Left lobe of liver (tissue), 2 donors: Measurements from ENCODE around the gene DACH1. TPM values are rescaled to one million over a fixed set of nuclear protein-coding genes. Genes with fewer than 3 reads are reported as not detected.

ENCODE experiments used
- ATAC-seq: fragments of 200-7000 bp; cut with Tn5 transposase; one replicate; pipeline ENCODE4 v1.9.1; 2020; ENCODE audit warnings: mild to moderate bottlenecking, moderate library complexity
- DNase-seq: peaks from one replicate; pipeline ENCODE4 v3.0.0-alpha.2; 2020; ENCODE audit warnings: low spot score
- total RNA-seq: library from RNA; stranded (reverse); gene quantifications from one replicate; pipeline ENCODE4 v1.2.1, GENCODE V29; 2021
- donor health status: DM: no; HTN: no; CAD: no; lungs with moderate emphysema.
- donor health status: DM: no; HTN: yes; CAD: no.

DACH1 gene
- total RNA-seq, 1 donor from 2014 or later: 1.2 TPM

DNA sequence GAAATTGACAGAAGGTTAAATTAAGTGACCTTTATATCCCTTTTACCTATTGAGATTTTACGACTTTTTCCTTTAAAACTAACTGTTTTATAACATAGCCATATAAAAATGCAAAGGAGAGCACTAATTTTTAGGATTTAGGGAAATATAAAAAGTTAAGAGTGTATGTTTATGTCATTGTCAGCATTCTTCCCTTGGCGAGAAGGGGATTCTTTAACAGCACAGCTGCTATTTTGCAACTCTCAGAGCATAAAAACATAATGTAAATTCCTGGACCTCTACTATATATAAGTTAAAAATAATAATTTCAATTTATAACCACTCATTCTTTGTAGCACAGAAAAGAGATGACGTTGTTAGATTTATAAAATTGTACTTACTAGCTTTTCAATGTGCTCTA is 363.2 kb downstream of the DACH1 start:
- ATAC-seq (no peak), DNase-seq (no peak)

DNA sequence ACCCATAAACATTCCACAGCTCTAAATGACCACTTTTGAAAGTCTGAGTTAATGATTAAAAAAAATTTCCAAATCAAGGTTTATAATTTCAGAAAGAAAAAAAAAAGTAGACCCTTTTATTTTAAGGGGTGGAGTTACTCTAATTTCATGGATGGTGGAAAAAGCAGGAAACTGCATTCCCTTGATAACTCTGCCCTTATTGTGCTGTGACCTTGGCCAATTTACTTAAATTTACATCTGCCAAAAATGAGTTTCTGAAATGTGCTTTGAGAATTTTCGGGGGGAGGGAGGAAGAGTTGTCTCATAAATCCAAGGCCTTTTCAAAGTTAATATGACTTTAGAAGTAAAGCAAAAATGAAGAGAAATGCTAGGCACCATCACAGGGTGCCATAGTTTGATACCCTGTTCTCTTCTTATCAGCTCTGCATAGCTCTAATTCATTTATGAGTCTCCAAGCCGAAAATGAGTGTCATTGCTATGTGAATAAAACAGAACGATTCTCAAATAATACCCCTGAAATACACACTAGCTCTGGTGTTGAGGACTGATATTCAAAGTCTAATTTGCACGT is 367.0 kb downstream of the DACH1 start:
- DNase-seq: no peak
- ATAC-seq: no peak

DNA sequence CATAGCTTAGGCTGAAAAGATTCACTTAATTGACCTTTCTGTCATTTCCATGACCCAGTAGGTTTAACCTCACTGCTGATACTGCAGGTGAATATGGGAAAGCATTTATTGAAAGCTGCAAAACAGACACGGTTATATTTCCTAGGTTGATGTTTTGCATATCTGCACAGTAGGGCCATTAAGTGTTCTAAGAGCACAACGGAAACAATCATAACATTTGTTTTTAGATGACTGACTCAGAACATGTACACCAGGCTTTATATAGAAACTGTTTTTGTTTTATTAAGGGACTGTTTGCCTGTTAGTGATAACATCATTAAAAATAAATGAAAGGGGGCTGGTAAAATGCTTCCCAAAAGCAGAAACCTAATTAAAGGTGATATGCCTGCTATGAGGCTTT is 367.8 kb downstream of the DACH1 start:
- DNase-seq (no peak), ATAC-seq (no peak)

- DNase-seq: no peak
- ATAC-seq: no peak
Observed at GRCh38 chr13:71493189-71493588, 373.8 kb downstream of the DACH1 start.

GRCh38 chr13:71492346-71492871 is 374.6 kb downstream of the DACH1 start:
- ATAC-seq (no peak), DNase-seq (no peak)

DNA sequence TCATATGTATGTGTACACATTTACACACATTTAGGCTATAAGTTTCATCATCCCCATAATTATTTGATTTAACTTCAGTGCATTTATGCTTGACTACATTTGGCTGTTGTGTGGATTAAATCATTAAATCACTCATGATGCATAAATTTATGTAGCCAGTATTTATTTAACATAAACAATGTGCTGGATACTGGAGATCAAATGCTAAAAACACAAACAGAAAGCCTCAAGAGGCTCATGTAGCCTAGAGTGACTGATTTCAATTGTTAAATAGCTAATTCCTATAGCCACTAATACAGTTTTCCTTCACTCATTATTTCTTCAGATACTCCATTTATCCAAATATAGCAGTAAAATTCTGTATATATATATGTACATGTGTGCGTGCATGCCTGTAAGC is 376.0 kb downstream of the DACH1 start:
- DNase-seq (no peak), ATAC-seq (no peak)

GRCh38 chr13:71489041-71489440 is 378.0 kb downstream of the DACH1 start:
- DNase-seq: no peak
- ATAC-seq: no peak

DNA sequence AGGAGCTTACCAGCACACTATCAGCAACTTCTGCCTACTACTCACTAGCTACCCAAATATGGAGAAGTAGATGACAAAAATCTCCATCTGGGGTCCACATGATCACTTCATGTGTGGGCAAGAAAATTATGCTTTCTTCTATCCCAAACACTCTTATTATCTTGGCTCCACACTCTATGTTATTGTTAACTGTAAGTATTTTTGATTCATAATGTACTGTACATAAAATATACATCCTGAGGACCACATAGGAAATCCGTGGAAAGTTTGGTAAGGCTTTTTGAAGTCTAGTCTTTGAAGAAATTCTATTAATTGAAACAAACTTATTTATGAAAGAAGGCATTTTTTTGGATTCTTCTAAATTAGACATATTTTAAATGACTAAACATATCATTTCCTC is 378.8 kb downstream of the DACH1 start:
- ATAC-seq (no peak), DNase-seq (no peak)

DNA sequence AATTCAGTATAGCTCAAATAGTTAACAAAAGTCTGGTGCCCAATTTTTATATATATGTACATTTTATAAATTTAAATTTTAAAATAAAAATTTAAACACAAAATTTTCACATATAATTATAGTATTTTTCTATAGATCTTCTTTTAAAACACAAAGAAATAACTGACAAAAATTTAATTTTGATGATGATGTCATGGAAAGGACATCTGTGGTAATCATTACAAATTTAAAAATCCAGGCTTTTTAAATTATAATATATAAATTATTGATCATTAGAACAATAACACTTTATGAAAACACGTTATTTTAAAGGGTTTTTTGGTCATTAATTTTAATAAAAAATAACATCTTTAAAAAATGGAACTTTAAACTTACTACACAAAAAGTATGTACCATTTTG is 381.1 kb downstream of the DACH1 start:
- DNase-seq: no peak
- ATAC-seq: no peak

DNA sequence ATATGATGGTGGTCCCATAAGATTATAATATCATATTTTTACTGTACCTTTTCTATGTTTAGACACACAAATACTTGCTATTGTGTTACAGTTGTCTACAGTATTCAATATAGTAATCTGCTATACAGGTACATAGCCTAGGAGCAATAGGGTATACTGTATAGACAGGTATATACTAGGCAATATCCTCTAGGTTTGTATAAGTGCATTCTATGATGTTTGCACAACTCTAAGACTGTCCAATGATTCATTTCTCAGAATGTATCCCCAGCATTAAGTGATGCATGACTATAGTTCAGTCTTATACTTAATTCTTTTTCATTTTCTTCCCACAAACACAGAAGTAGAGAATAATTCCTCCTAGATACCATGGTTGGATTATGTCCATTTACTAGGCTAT is 383.3 kb downstream of the DACH1 start:
- ATAC-seq: no peak
- DNase-seq: no peak

GRCh38 chr13:71481501-71481900 is 385.5 kb downstream of the DACH1 start:
- ATAC-seq (no peak), DNase-seq (no peak)

GRCh38 chr13:71481046-71481445 is 386.0 kb downstream of the DACH1 start:
- DNase-seq: no peak
- ATAC-seq: no peak

- ATAC-seq (no peak), DNase-seq (no peak)
Observed at GRCh38 chr13:71477735-71478134, 389.3 kb downstream of the DACH1 start.

DNA sequence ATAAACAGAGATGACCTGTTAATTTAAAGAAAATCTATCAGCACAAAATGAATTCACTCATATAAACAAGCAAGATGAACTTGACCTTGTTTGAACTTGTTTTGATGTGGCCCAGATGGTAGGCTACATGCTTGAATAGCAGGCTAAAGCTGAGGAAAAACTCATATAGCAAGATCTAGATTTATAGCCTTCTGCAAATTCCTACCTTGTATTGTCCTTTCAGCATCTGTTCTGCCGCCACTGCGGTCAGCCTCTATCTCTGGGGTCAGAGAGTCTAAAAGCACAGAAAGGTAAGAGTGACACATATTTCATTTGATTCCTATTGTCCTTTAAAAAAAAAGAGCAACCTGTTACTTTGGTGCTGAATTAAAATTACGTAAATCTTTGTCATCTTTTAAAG is 392.1 kb downstream of the DACH1 start:
- DNase-seq (no peak), ATAC-seq (no peak)

DNA sequence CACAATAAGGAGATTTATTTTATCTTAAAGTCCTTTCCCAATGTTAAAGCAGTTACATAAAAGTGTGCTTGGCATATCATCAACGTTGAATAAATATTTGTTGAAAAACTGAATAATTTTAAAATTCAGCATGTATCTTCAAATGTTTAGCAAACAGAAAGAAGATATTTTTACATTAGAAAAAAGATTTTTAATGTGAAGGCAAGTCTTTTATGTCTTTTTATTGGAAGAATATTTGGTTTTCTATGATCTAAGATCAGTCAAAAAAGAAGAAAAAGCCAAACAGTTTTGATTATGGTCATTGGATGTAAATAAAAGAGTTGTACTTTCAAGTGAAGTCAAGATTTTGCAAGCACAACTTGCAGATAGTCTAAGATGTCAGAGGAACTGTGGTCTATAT is 397.4 kb downstream of the DACH1 start:
- DNase-seq: no peak
- ATAC-seq: no peak

DNA sequence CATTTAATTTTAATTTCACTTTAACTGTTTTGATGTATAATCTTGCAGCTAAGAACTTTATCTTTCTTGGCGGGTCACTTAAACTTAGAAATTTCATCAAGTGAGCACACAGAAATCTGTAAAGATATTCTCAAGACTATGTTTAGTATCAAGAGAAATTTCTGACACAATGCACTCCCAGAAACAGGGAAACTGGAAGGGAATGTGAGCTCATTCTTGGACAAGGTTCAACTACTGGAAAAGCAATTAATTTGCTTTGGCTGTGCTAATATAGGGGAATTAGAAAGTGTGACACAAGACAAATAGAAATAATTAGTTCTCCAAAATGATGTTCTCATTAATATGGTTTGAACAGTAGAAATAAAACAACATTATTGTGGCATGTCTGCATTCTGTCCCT is 402.3 kb downstream of the DACH1 start:
- DNase-seq (no peak), ATAC-seq (no peak)

- DNase-seq (no peak), ATAC-seq (no peak)
Observed at GRCh38 chr13:71461892-71462291, 405.1 kb downstream of the DACH1 start.

- ATAC-seq (no peak), DNase-seq (no peak)
Observed at GRCh38 chr13:71460211-71460610, 406.8 kb downstream of the DACH1 start.

DNA sequence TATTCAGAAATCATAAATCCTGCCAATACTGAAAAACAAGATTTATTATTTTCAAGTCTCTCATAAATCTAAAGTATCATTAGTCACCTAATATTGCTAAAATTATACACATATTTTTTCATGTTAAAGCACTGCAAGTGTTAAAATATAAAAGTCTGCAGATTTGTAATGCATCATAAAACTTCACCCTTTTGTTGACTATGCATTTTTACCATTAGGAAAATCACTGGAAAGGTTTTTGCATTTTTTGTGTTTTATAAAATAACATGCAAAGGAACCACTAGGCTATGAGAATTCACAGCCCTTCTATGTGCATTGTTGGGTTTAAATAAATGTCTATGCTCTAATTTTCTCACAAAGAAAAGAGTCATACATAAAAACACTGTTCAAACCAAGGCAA is 407.3 kb downstream of the DACH1 start:
- DNase-seq: no peak
- ATAC-seq: no peak

- ATAC-seq (no peak), DNase-seq (no peak)
Observed at GRCh38 chr13:71457645-71458044, 409.4 kb downstream of the DACH1 start.

- no peak for DNase-seq
- ATAC-seq: no peak
Observed at GRCh38 chr13:71456136-71456535, 410.9 kb downstream of the DACH1 start.

GRCh38 chr13:71454509-71454908 is 412.5 kb downstream of the DACH1 start:
- DNase-seq: no peak
- no peak for ATAC-seq

- no peak for ATAC-seq
Observed at GRCh38 chr13:71448080-71448630, 418.8 kb downstream of the DACH1 start.

More at GRCh38 chr13:71448080-71448630, 418.8 kb downstream of the DACH1 start:
- DNase-seq: no peak
